BJ (cell line): Measurements from ENCODE around the gene GRB10. TPM values are rescaled to one million over a fixed set of nuclear protein-coding genes. Genes with fewer than 3 reads are reported as not detected.

Source experiments
- CTCF ChIA-PET: fragments of 350-600 bp; formaldehyde crosslinking; extraction: SDS; loops from one replicate; lab custom pipeline; 2021; ENCODE audit warnings: antibody characterized with exemption, inconsistent platforms; lab: Yijun Ruan, JAX
- POLR2A ChIA-PET: fragments of 300-600 bp; sonication (Branson Sonifier 250); formaldehyde crosslinking; extraction: SDS; loops from one replicate; lab custom pipeline; 2021; ENCODE audit warnings: antibody characterized with exemption; lab: Charles Lee
- DNase-seq: peaks from one replicate; pipeline ENCODE4 v3.0.0-alpha.2; 2011; ENCODE audit warnings: low read depth
- H3K27me3 ChIP-seq: 2 replicates; pipeline ENCODE4 v1.6.0; 2011; ENCODE audit warnings: low read length; ENCODE audit not compliant: control insufficient read depth, insufficient read depth
- H3K36me3 ChIP-seq: 2 replicates; pipeline ENCODE4 v1.5.1; 2011; ENCODE audit warnings: low read length; ENCODE audit not compliant: control insufficient read depth, insufficient read depth
- H3K4me3 ChIP-seq: 2 replicates; pipeline ENCODE4 v1.5.1; 2011; ENCODE audit warnings: low read depth, mild to moderate bottlenecking, control low read depth, low read length
- CTCF ChIP-seq: IDR thresholded peaks from 2 replicates; pipeline ENCODE4 v1.5.1; 2011; ENCODE audit warnings: low read depth, mild to moderate bottlenecking, control low read depth, inconsistent platforms, low read length, moderate library complexity; ENCODE audit not compliant: insufficient read depth
- polyA plus RNA-seq: library from polyadenylated mRNA; depleted of rRNA; stranded (reverse); fragments of >200 nt; gene quantifications from 2 replicates; pipeline ENCODE4 v1.2.3, GENCODE V29; 2011

The GRB10 gene
- polyA plus RNA-seq, 1 experiment, result 8.5 TPM

GRCh38 chr7:50699143-50699542 lies 83.6 kb downstream of the GRB10 start:
- no peaks in the 10 kb centered on the region for H3K27me3 ChIP-seq
- POLR2A ChIA-PET, result no interaction called here
- CTCF ChIA-PET, result no interaction called here
- no peak for DNase-seq
- H3K4me3 ChIP-seq, result no peak overlapping the region
- peaks cover 2% of the 10 kb centered on the region; the same call in 1 of the 2 replicates for H3K36me3 ChIP-seq
- TF ChIP-seq CTCF, result no peak

GRCh38 chr7:50697748-50698147 lies 84.9 kb downstream of the GRB10 start:
- Histone ChIP-seq H3K4me3 (no peak overlapping the region), H3K36me3 (peaks cover 4% of the 10 kb centered on the region; the same call in 1 of the 2 replicates), H3K27me3 (no peaks in the 10 kb centered on the region)
- POLR2A ChIA-PET, result no interaction called here
- no peak for DNase-seq
- CTCF ChIA-PET, result interaction anchor here (0.8 kb wide), 3 partner anchors 10 to 463 kb away, joined by 3 to 4 read pairs (median 4); no protein-coding TSS in a partner anchor
- no peak for TF ChIP-seq CTCF

- CTCF ChIA-PET, result interaction anchor here (0.8 to 1.1 kb wide), 5 partner anchors 9 to 464 kb away, joined by 3 to 4 read pairs (median 3); no protein-coding TSS in a partner anchor
- no peaks in the 10 kb centered on the region for H3K27me3 ChIP-seq
- no peak overlapping the region for H3K4me3 ChIP-seq
- POLR2A ChIA-PET, result no interaction called here
- peak; percentile 43 for TF ChIP-seq CTCF
- H3K36me3 ChIP-seq, result peaks cover 4% of the 10 kb centered on the region; the same call in 1 of the 2 replicates
- DNase-seq, result no peak
Observed at GRCh38 chr7:50696810-50697582, 85.7 kb downstream of the GRB10 start.

DNA sequence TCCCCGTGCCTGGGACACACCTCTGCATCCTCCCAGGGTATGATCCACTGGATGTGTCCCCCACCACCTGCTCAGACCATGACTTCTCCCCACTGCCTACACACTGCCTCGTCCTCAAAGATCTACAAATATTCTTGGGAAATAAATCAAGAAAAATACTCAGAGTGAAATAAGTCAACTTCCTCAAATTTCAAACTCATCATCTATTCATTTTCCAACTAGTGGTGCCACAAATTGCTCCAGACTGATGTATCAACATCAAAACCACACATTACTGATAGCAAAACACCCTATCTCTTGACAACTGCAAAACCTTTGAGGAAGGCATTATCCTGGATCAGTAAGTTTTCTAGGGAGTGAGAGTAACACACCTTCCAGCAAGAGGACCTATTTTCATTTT lies 87.7 kb downstream of the GRB10 start:
- 0 out of 2 replicates have a peak, but pooled peaks cover 4% of the 10 kb centered on the region for H3K36me3 ChIP-seq
- no peak for TF ChIP-seq CTCF
- no peak for DNase-seq
- CTCF ChIA-PET, result no interaction called here
- no peaks in the 10 kb centered on the region for H3K27me3 ChIP-seq
- H3K4me3 ChIP-seq, result no peak overlapping the region
- POLR2A ChIA-PET, result no interaction called here

GRCh38 chr7:50693455-50694130 lies 89.1 kb downstream of the GRB10 start:
- no peak overlapping the region for H3K4me3 ChIP-seq
- CTCF ChIA-PET, result no interaction called here
- POLR2A ChIA-PET, result no interaction called here
- 0 out of 2 replicates have a peak, but pooled peaks cover 6% of the 10 kb centered on the region for H3K36me3 ChIP-seq
- no peaks in the 10 kb centered on the region for H3K27me3 ChIP-seq
- DNase-seq, result no peak
- TF ChIP-seq CTCF, result no peak
